OCI-M1 (cell line): ENCODE data around the gene PUS10.
"Not testable (repeated sequence)": the region's sequence is repeated elsewhere in the genome, so short reads cannot be mapped to it uniquely, and the experiment has no call there.

ENCODE experiments used
- DNase-seq: peaks from one replicate; lab custom pipeline; 2025; lab: John Stamatoyannopoulos, UW

The PUS10 gene

DNA sequence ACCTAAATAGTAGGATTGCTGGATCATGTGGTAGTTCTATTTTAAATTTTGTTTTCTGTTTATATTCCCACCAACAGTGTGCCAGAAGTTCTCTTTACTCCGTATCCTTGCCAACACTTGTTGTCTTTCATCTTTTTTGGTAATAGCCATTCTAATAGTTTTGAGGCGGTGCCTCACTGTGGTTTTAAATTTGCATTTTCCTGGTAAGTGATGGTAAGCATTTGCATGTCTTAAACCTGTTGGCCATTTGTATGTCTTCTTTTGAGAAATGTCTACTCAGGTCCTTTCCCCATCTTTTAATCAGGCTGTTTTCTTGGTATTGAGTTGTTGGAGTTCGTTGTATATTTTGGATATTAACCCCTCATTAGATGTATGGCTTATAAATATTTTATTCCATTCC, 85.1 kb downstream of the PUS10 start:
- DNase-seq = no peak

DNA sequence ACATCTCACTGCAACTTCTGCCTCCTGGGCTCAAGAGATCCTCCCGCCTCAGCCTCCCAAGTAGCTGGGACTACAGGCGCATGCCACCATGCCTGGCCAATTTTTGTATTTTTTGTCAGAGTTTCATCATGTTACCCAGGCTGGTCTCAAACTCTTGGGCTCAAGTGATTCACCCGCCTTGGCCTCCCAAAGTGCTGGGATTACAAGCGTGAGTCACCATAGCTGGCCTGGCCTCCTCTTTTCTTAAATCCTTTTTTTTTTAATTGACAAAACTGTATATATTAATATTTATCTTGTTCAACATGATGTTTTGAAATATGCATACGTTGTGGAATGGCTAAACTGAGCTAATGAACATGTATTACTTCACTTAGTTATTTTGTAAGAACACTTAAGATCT, 86.0 kb downstream of the PUS10 start:
- DNase-seq = not testable (repeated sequence)

DNA sequence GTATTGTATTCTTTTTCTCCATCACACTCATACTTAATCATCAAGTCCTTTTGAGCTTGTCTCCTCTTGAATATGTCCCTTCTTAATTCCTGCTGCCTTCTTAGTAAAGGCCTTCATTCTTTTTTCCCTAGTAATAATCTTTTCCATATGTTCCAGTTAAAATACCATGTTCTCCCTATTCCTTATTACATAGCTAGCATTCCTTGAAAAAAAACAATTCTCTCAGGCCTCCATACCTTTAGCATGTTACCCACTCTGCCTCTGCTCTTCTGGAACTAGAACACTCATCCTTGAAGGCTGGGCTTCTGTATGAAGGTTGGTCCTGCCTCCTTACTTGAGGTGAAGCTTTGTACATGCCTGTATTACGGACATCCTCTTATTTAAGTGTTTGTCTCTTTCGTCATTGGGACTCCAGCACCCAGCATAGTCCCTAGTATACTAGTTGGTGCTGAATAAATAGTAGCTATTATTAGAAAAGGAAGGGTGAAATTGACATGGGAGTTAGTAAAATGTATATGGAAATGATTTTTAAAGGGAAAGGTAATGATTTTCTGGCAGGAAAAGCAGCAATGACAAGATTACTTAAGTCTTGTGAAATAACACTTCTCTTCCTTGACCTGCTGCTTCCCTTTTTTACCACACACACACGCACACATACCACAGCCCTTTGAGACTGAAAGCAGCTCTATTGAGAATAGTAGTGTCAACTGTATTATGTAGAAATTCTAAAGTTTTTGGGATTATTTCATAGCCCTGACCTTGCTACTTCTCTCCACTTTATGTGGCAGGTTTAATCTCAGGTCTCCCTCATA, 91.1 kb downstream of the PUS10 start:
- DNase-seq = peak; percentile 55

DNA sequence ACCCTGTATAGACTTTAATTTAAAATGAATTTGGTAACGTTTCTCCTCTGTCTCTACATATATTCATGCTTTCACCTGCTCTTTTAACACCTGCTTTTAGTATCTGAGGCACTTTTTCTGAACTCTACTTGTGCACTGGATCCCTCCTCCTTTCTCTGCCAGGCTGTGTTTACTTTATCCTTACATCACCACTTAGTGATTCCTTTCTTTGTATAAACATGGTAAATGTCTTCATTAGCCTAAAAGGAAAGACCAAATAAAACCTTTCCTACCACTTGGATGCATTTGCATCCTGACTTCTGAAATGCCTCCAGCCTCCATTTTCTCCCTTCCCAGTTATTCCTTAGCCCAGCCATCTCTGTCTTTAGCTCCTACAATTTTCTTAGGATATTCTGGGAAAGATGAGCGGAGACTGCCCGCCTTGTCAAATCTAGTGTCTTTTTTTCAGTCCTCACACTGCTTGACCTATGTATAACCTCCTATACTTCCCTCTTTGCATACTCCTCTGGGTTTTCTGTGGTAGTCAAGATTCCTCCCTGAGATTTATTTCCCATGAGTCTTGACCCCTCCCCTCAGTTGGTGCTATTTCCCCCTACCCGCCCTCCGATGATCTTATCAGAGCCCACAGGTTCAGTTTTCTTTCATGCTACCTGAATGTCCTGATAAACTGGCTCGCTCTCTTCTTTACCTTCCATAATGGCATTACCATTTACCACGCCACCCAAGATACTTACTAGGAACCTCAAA, 91.9 kb downstream of the PUS10 start:
- DNase-seq = no peak

DNA sequence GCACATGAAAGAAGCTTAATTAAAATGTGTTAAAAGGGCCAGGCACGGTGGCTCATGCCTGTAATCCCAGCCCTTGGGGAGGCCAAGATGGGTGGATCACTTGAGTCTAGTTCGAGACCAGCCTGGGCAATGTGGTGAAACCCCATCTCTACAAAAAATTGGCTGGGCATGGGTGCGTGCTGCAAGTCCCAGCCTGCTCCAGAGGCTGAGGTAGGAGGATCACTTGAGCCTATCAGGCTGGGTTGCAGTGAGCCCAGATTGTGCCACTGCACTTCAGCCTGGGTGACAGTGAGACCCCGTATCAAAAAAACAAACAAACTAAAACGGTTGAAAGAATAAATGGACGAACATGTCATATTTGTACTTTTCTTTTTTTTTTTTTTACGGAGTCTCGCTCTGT, 110.7 kb downstream of the PUS10 start:
- no peak for DNase-seq

DNA sequence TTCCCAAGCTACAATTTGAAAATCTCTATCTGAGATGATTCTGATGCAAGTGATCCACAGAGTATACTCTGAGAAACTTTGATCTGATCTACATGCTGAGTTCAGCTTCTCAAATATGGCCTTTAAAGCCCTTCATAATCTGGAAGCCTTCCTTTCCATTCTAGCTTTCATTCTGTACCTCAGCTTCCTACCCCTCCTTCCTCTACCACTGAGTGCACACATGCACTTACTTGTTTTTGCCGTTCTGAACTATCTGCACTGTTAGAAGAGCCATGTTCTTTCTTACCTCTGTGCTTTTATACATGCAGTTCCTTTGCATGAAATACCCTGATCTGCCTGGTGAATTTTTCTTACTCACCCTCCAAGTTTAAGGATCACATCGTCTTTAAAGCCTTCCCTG, 111.7 kb downstream of the PUS10 start:
- no peak for DNase-seq

DNA sequence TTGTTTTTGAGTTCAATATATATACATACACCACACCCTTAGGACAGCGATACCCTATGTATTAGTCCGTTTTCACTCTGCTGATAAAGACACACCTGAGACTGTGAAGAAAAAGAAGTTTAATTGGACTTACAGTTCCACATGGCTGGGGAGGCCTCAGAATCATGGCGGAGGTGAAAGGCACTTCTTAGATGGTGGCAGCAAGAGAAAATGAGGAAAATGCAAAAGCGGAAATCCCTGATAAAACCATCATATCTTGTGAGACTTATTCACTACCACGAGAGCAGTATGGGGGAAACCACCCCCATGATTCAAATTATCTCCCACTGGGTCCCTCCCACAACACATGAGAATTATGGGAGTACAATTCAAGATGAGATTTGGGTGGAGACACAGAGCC, 112.2 kb downstream of the PUS10 start:
- DNase-seq = not testable (repeated sequence)

DNA sequence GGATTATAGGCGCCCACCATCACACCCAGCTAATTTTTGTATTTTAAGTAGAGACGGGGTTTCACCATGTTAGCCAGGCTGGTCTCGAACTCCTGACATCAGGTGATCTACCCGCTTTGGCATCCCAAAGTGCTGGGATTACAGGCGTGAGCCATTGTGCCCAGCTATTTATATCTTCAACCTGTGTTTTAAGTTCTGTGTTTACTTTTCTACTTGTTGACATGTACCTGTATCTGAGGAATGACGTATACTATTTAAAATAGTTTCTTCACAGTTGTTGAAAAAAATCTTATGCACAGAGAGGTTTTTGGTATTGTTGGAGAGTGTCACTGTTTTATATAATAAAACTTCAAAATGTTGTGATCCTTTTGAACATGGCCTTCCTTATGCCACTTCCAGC, 116.8 kb downstream of the PUS10 start:
- DNase-seq = not testable (repeated sequence)

DNA sequence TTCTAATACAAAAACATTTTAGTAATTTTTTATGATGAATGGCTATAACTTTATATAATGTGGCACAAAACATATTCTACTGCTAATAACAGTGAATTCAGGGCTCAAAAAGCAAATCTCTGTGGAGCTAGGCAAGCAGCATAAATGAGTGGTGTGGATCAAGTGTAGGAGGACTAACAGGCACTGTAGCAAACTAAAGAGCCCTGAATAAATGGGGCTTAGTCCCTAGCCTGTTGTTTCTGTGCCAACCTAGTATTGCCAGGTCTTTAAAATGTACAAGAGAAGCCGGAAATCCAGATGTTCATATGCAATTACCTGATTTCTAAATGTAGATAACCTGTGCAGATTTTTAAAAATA, 118.2 kb downstream of the PUS10 start:
- DNase-seq = no peak

DNA sequence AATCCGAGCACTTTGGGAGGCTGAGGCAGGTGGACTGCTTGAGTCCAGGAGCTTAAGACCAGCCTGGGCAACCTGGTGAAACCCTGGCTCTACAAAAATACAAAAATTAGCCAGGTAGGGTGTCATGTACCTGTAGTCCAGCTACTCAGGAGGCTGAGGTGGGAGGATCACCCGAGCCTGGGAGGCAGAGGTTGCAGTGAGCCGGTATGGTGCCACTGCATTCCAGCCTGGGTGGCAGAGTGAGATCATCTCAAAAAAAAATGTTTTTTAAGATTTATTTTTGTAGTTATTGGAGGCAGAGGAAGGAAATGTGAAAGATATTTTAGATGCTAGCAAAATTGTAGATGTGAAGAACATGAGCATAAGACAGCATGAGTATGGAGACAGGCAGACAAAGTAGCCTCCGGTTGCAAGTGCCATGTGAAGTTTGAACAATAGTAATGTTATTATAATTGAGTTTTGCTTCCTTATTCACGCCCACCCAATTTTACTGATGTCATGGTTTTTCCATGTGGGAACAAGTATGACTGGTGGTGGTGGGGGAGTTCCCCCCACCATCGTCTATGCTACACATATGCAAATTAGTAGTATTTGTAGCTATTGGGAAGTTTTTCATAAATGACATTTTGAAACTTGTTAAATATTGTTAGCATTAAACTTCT, 118.7 kb downstream of the PUS10 start:
- DNase-seq = no peak

DNA sequence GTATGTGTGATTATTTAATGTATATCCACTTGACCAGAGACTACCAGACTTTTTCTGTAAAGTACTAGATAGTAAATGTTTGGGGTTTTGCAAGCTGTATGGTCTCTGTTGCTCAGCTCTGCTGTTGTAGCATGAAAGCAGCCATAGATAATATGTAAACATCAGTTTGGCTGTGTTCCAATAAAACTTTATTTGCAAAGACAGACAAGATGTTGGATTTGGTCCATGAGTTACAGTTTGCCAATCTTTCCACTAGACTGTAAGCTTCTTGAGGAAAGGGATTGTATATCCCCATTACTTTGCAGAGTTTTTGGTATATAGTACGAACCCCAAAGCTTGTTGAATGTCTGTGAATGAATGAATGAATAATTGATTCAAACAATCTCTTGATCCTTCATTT, 119.5 kb downstream of the PUS10 start:
- DNase-seq = no peak
